GM19455 (cell line): ENCODE results near the gene GJA9.
"Not testable (repeated sequence)": the region's sequence is repeated elsewhere in the genome, so short reads cannot be mapped to it uniquely, and the experiment has no call there.

Source experiments
- ATAC-seq: cut with Tn5 transposase; IDR thresholded peaks from one replicate; pipeline ENCODE4 v1.9.1; 2021; ENCODE audit not compliant: unreplicated experiment

The GJA9 gene

GRCh38 chr1:38875811-38876210 is 5.6 kb downstream of the GJA9 start:
- no peak for ATAC-seq

- ATAC-seq, result peak; percentile 97
Measured at GRCh38 chr1:38873027-38873969, 8.1 kb downstream of the GJA9 start, which contains the start of gene MYCBP. TSS of gene MYCBP (minus strand) at chr1:38873348. CDS start at chr1:38873305, 43 bp downstream.

GRCh38 chr1:38872401-38873026 is 8.9 kb downstream of the GJA9 start:
- ATAC-seq, result peak; percentile 21

- no peak for ATAC-seq
Measured at GRCh38 chr1:38870996-38871395, 10.4 kb downstream of the GJA9 start.

- ATAC-seq, result no peak
Measured at GRCh38 chr1:38867208-38867607, 14.2 kb downstream of the GJA9 start.

- ATAC-seq, result no peak
Measured at GRCh38 chr1:38865112-38865715, 16.2 kb downstream of the GJA9 start.

GRCh38 chr1:38860454-38860795 is 21.0 kb downstream of the GJA9 start:
- ATAC-seq, result no peak

- peak; percentile 93 for ATAC-seq
Measured at GRCh38 chr1:38859561-38860453, 21.6 kb downstream of the GJA9 start, which contains the start of gene RRAGC. TSS of gene RRAGC (minus strand) at chr1:38859772. CDS start at chr1:38859646, 126 bp downstream.

GRCh38 chr1:38858833-38859560 is 22.4 kb downstream of the GJA9 start:
- peak; percentile 36 for ATAC-seq

GRCh38 chr1:38852780-38853179 is 28.6 kb downstream of the GJA9 start:
- no peak for ATAC-seq

GRCh38 chr1:38848071-38848470 is 33.3 kb downstream of the GJA9 start:
- ATAC-seq, result no peak

GRCh38 chr1:38846210-38846609 is 35.2 kb downstream of the GJA9 start:
- ATAC-seq, result no peak

- ATAC-seq, result not testable (repeated sequence)
Measured at GRCh38 chr1:38845088-38845487, 36.3 kb downstream of the GJA9 start.

GRCh38 chr1:38840281-38840680 is 41.1 kb downstream of the GJA9 start:
- ATAC-seq, result no peak

GRCh38 chr1:38839363-38839762 is 42.0 kb downstream of the GJA9 start:
- ATAC-seq, result no peak

- ATAC-seq, result not testable (repeated sequence)
Measured at GRCh38 chr1:38836316-38836715, 45.1 kb downstream of the GJA9 start.

- no peak for ATAC-seq
Measured at GRCh38 chr1:38834937-38835827, 46.2 kb downstream of the GJA9 start.

- no peak for ATAC-seq
Measured at GRCh38 chr1:38834221-38834782, 47.1 kb downstream of the GJA9 start.

- ATAC-seq, result no peak
Measured at GRCh38 chr1:38833146-38833545, 48.2 kb downstream of the GJA9 start.
